GM12878 (cell line): Measurements from ENCODE around the gene GCNT3. TPM values are rescaled to one million over a fixed set of nuclear protein-coding genes. Genes with fewer than 3 reads are reported as not detected.

ENCODE experiments used
- ATAC-seq: fragments of 200-7000 bp; cut with Tn5 transposase; 3 replicates; pipeline ENCODE4 v1.9.1; 2020; ENCODE audit warnings: mild to moderate bottlenecking, moderate library complexity
- BruUV-seq: library from RNA; stranded (reverse); fragments of 400-500 nt; replicated peaks from 2 replicates; lab custom pipeline; 2021; lab: Mats Ljungman, UMichigan
- CTCF ChIA-PET: fragments of 300-600 bp; sonication (Branson Sonifier 250); formaldehyde crosslinking; extraction: SDS; loops from one replicate; lab custom pipeline; 2021; ENCODE audit warnings: inconsistent platforms; lab: Yijun Ruan, JAX
- POLR2A ChIA-PET: fragments of 350-600 bp; formaldehyde crosslinking; extraction: SDS; loops from one replicate; lab custom pipeline; 2021; ENCODE audit warnings: inconsistent platforms; lab: Charles Lee
- RAD21 ChIA-PET: fragments of 300-600 bp; sonication (Branson Sonifier 250); formaldehyde crosslinking; loops from one replicate; lab custom pipeline; 2023; ENCODE audit warnings: antibody characterized with exemption; ENCODE audit not compliant: unreplicated experiment; lab: Charles Lee
- SMC1A ChIA-PET: fragments of 300-600 bp; sonication (Branson Sonifier 250); formaldehyde crosslinking; loops from one replicate; lab custom pipeline; 2023; ENCODE audit not compliant: unreplicated experiment, uncharacterized antibody; lab: Charles Lee
- DNase-seq: peaks from one replicate; pipeline ENCODE4 v3.0.0-alpha.2; 2011; ENCODE audit warnings: low read depth, low spot score
- FAIRE-seq: peaks from 3 replicates; lab custom pipeline; 2011; peaks lifted over from hg19 to GRCh38; lab: Jason Lieb, UNC
- H2AFZ ChIP-seq: 2 replicates; pipeline ENCODE4 v1.6.0; 2011; ENCODE audit warnings: low read depth, low read length, control low read depth; ENCODE audit not compliant: control insufficient read depth
- H3K27ac ChIP-seq: 2 replicates; pipeline ENCODE4 v1.5.1; 2011; ENCODE audit warnings: control low read depth; ENCODE audit not compliant: control insufficient read depth, insufficient read depth
- H3K27me3 ChIP-seq, 2 experiments: replicated peaks in 1 of 2; 2 replicates each; pipeline versions ENCODE4 v1.6.0 to v1.6.1; 2011; ENCODE audit warnings: low read length in 1 of 2; ENCODE audit not compliant: control insufficient read depth in 2 of 2, insufficient read depth in 2 of 2
- H3K36me3 ChIP-seq, 2 experiments: 2 replicates each; pipeline ENCODE4 v1.5.1; 2011; ENCODE audit warnings: low read length in 1 of 2; ENCODE audit not compliant: control insufficient read depth in 2 of 2, insufficient read depth in 2 of 2
- H3K4me1 ChIP-seq: 2 replicates; pipeline ENCODE4 v1.6.1; 2011; ENCODE audit warnings: mild to moderate bottlenecking, low read length, moderate library complexity, mixed read lengths; ENCODE audit not compliant: control insufficient read depth, insufficient read depth
- H3K4me2 ChIP-seq: 2 replicates; pipeline ENCODE4 v1.6.0; 2011; ENCODE audit warnings: control low read depth; ENCODE audit not compliant: control insufficient read depth, insufficient read depth
- H3K4me3 ChIP-seq: fragments of 200-600 bp; sonication (generic); 2 replicates; pipeline ENCODE4 v1.5.1; 2016
- H3K79me2 ChIP-seq: 2 replicates; pipeline ENCODE4 v1.6.0; 2011; ENCODE audit warnings: low read length; ENCODE audit not compliant: control insufficient read depth, insufficient read depth
- H3K9ac ChIP-seq: 2 replicates; pipeline ENCODE4 v1.8.0; 2011; ENCODE audit warnings: low read length, control low read depth, mixed read lengths; ENCODE audit not compliant: control insufficient read depth, insufficient read depth
- H3K9me3 ChIP-seq: replicated peaks from 3 replicates; pipeline ENCODE4 v1.5.1; 2011; ENCODE audit warnings: mild to moderate bottlenecking, low read length; ENCODE audit not compliant: control insufficient read depth, insufficient read depth
- H4K20me1 ChIP-seq: 2 replicates; pipeline ENCODE4 v1.6.0; 2011; ENCODE audit not compliant: control insufficient read depth, insufficient read depth
- ASH2L ChIP-seq: fragments of 300-600, 200-600 bp; sonication (generic); IDR thresholded peaks from 2 replicates; pipeline ENCODE4 v1.6.1; 2017; ENCODE audit warnings: low read depth, mild to moderate bottlenecking, borderline replicate concordance
- CEBPB ChIP-seq, 2 experiments: fragments of 150-350 bp in 1 of 2; IDR thresholded peaks; 2 replicates each; pipeline ENCODE4 v1.6.1; 2012 to 2014; ENCODE audit warnings: low read depth in 2 of 2, low read length in 2 of 2, borderline replicate concordance in 1 of 2, inconsistent platforms in 1 of 2
- CHD2 ChIP-seq: IDR thresholded peaks from 2 replicates; pipeline ENCODE4 v1.6.1; 2011; ENCODE audit warnings: low read depth, low read length, improper control_type of control experiment, borderline replicate concordance
- CUX1 ChIP-seq: IDR thresholded peaks from 2 replicates; pipeline ENCODE4 v1.6.1; 2012; ENCODE audit warnings: improper control_type of control experiment, low read depth, low read length; ENCODE audit not compliant: insufficient replicate concordance
- E2F4 ChIP-seq: IDR thresholded peaks from 2 replicates; pipeline ENCODE4 v1.6.1; 2012; ENCODE audit warnings: low read depth, low read length, improper control_type of control experiment
- EGR1 ChIP-seq, 2 experiments: IDR thresholded peaks; 1 replicate in 1 of 2; 2 replicates in 1 of 2; pipeline ENCODE4 v1.6.1; 2011 to 2012; ENCODE audit warnings: low read depth in 2 of 2, low read length in 2 of 2, borderline replicate concordance in 1 of 2, mild to moderate bottlenecking in 1 of 2, moderate library complexity in 1 of 2
- IKZF1 ChIP-seq: fragments of 450-650 bp; conservative IDR thresholded peaks from 2 replicates; pipeline ENCODE4 v1.6.1; 2017; ENCODE audit warnings: antibody characterized with exemption, mild to moderate bottlenecking
- MEF2A ChIP-seq: IDR thresholded peaks from 2 replicates; pipeline ENCODE4 v1.6.1; 2011; ENCODE audit warnings: low read depth, mild to moderate bottlenecking, low read length, moderate library complexity; ENCODE audit not compliant: insufficient read depth
- MTA3 ChIP-seq: IDR thresholded peaks from 2 replicates; pipeline ENCODE4 v1.6.1; 2012; ENCODE audit warnings: low read length, inconsistent platforms, borderline replicate concordance
- POLR2A ChIP-seq: IDR thresholded peaks from 2 replicates; pipeline ENCODE4 v1.6.1; 2011; ENCODE audit warnings: low read depth, mild to moderate bottlenecking, low read length
- SUZ12 ChIP-seq: fragments of 200-600 bp; sonication (generic); IDR thresholded peaks from one replicate; pipeline ENCODE4 v1.6.1; 2018; ENCODE audit warnings: antibody characterized with exemption, mild to moderate bottlenecking; ENCODE audit not compliant: unreplicated experiment
- YBX1 ChIP-seq: fragments of 450-650 bp; IDR thresholded peaks from 2 replicates; pipeline ENCODE4 v1.6.1; 2016; ENCODE audit warnings: antibody characterized with exemption
- YY1 ChIP-seq: IDR thresholded peaks from 2 replicates; pipeline ENCODE4 v1.6.1; 2011; ENCODE audit warnings: low read depth, mild to moderate bottlenecking, low read length
- ZNF207 ChIP-seq: fragments of 450-650 bp; IDR thresholded peaks from 2 replicates; pipeline ENCODE4 v1.6.1; 2014; ENCODE audit warnings: antibody characterized with exemption, mild to moderate bottlenecking, borderline replicate concordance
- ZNF24 ChIP-seq: fragments of 450-650 bp; IDR thresholded peaks from 2 replicates; pipeline ENCODE4 v1.6.1; 2017; ENCODE audit warnings: antibody characterized with exemption, mild to moderate bottlenecking
- ZNF622 ChIP-seq: fragments of 450-650 bp; IDR thresholded peaks from 2 replicates; pipeline ENCODE4 v1.6.1; 2017; ENCODE audit warnings: mild to moderate bottlenecking, inconsistent platforms
- WGBS: methylation state at CpG from one replicate; pipeline ENCODE4 v1.1.6; 2016; ENCODE audit warnings: low lambda C conversion rate; ENCODE audit not compliant: insufficient replicate concordance, insufficient coverage; ENCODE audit errors: missing lambda C conversion rate; 5-methylcytosine and 5-hydroxymethylcytosine counted together
- in situ Hi-C: fragments of 300-500 bp; cut with MboI; formaldehyde crosslinking; loops from 9 replicates; pipeline ENCODE4 v1.14.3; 2018; ENCODE audit warnings: mixed read lengths
- intact Hi-C: fragments of 100-400 bp; cut with micrococcal nuclease; formaldehyde crosslinking; loops from one replicate; pipeline ENCODE4 v1.14.2; 2022; ENCODE audit not compliant: unreplicated experiment
- polyA plus RNA-seq, 11 experiments: library from polyadenylated mRNA; depleted of rRNA in 4 of 11; unstranded in 6 of 11; stranded (reverse) in 5 of 11; fragments of >200 nt; fragmentation: Nextera tagmentation in 4 of 11; fragmentation: Illumina TruSeq in 1 of 11; extraction: Ambion mirVana in 4 of 11; extraction: Trizol in 1 of 11; gene quantifications; 1 replicate in 1 of 11; 2 replicates in 10 of 11; pipeline versions ENCODE4 v1.2.1 to v1.2.3, GENCODE V29; 2011 to 2016; ENCODE audit warnings: inconsistent platforms in 2 of 11, missing spikeins in 2 of 11, low read depth in 1 of 11
- total RNA-seq, 4 experiments: library from RNA; depleted of rRNA in 3 of 4; stranded (reverse); fragments of >200 nt in 3 of 4; fragmentation: Illumina TruSeq in 1 of 4; extraction: Trizol in 1 of 4; gene quantifications; 2 replicates each; pipeline versions ENCODE4 v1.2.1 to v1.2.3, GENCODE V29; 2013 to 2021
- TF ChIP-seq, protein P1 (sequence below): fragments of 450-650 bp; IDR thresholded peaks from 2 replicates; pipeline ENCODE4 v1.6.1; 2018; ENCODE audit warnings: borderline replicate concordance, mild to moderate bottlenecking; ENCODE audit not compliant: partially characterized antibody

The GCNT3 gene
- total and polyA plus RNA-seq, 10 of the 15 experiments (the other 5 are each of a cell fraction or from before 2014, with no cell fraction given) = 0.03 to 0.53 (median 0.25) TPM; not detected in 2

GRCh38 chr15:59594493-59594942 is 17.1 kb upstream of the GCNT3 start:
- H3K4me1 ChIP-seq = peaks cover 11% of the 10 kb centered on the region
- H3K27me3 ChIP-seq = no peaks in the 10 kb centered on the region
- H3K79me2 ChIP-seq = no peaks in the 10 kb centered on the region
- H3K4me3 ChIP-seq = no peak overlapping the region
- POLR2A ChIA-PET = no interaction called here
- no peak for ATAC-seq
- no peak for DNase-seq
- in situ Hi-C loops = no loop called here
- BruUV-seq = no TSS peak
- H3K36me3 ChIP-seq = no peaks in the 10 kb centered on the region
- CTCF ChIA-PET = interaction anchor here (0.6 to 2.8 kb wide), 4 partner anchors 20 to 97 kb away, joined by 3 to 14 read pairs (median 3); no protein-coding TSS in a partner anchor
- H3K9me3 ChIP-seq = no peaks in the 10 kb centered on the region
- no peak overlapping the region for H2AFZ ChIP-seq
- SMC1A ChIA-PET = interaction anchor here (1.1 to 1.5 kb wide), 2 partner anchors 10 to 170 kb away, joined by 3 read pairs; no protein-coding TSS in a partner anchor
- RAD21 ChIA-PET = no interaction called here
- no peak for FAIRE-seq
- 64% methylated on average over 3 of the region's 3 CpGs for WGBS
- H3K27ac ChIP-seq = no peak overlapping the region
- H4K20me1 ChIP-seq = no peaks in the 10 kb centered on the region
- intact Hi-C loops = no loop called here
- no peak overlapping the region for H3K9ac ChIP-seq
- H3K4me2 ChIP-seq = no peak overlapping the region
- TF ChIP-seq CUX1 = no peak
- no peak for TF ChIP-seq MEF2A
- TF ChIP-seq MTA3 = no peak
- TF ChIP-seq, protein P1, sequence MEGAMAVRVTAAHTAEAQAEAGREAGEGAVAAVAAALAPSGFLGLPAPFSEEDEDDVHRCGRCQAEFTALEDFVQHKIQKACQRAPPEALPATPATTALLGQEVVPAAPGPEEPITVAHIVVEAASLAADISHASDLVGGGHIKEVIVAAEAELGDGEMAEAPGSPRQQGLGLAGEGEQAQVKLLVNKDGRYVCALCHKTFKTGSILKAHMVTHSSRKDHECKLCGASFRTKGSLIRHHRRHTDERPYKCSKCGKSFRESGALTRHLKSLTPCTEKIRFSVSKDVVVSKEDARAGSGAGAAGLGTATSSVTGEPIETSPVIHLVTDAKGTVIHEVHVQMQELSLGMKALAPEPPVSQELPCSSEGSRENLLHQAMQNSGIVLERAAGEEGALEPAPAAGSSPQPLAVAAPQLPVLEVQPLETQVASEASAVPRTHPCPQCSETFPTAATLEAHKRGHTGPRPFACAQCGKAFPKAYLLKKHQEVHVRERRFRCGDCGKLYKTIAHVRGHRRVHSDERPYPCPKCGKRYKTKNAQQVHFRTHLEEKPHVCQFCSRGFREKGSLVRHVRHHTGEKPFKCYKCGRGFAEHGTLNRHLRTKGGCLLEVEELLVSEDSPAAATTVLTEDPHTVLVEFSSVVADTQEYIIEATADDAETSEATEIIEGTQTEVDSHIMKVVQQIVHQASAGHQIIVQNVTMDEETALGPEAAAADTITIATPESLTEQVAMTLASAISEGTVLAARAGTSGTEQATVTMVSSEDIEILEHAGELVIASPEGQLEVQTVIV = no peak
- TF ChIP-seq SUZ12 = no peak
- no peak for TF ChIP-seq IKZF1
- TF ChIP-seq ZNF207 = no peak
- no peak for TF ChIP-seq ZNF24
- no peak for TF ChIP-seq POLR2A
- no peak for TF ChIP-seq EGR1 (IDR thresholded peaks at IDR 0.05; ENCODE audit: borderline replicate concordance in 1 of 2, low read depth in 2 of 2, low read length in 2 of 2)
- TF ChIP-seq YY1 = no peak
- no peak for TF ChIP-seq CHD2
- no peak for TF ChIP-seq ZNF622
- no peak for TF ChIP-seq ASH2L
- TF ChIP-seq CEBPB (IDR thresholded peaks at IDR 0.05; ENCODE audit: borderline replicate concordance in 1 of 2, low read depth in 2 of 2, low read length in 2 of 2) = no peak
- TF ChIP-seq E2F4 = no peak
- no peak for TF ChIP-seq YBX1
